A549 (cell line): ENCODE data around the gene CRIP3. TPM values are rescaled to one million over a fixed set of nuclear protein-coding genes. Genes with fewer than 3 reads are reported as not detected.

Source experiments
- ATAC-seq, 2 experiments: fragments of 200-7000 bp in 1 of 2; fragments of >200 bp in 1 of 2; cut with Nextera tagmentation in 1 of 2; cut with Tn5 transposase in 1 of 2; 3 replicates each; pipeline versions ENCODE4 v1.8.0 to v1.9.1; 2018 to 2020; ENCODE audit warnings: mild to moderate bottlenecking in 1 of 2, moderate library complexity in 1 of 2
- CTCF ChIA-PET: fragments of 300-600 bp; sonication (Branson Sonifier 250); formaldehyde crosslinking; extraction: SDS; loops from one replicate; lab custom pipeline; 2021; ENCODE audit warnings: antibody characterized with exemption, inconsistent platforms; lab: Yijun Ruan, JAX
- POLR2A ChIA-PET: fragments of 350-600 bp; formaldehyde crosslinking; extraction: SDS; loops from one replicate; lab custom pipeline; 2021; ENCODE audit warnings: antibody characterized with exemption, inconsistent platforms; lab: Yijun Ruan, JAX
- DNase-seq, 2 experiments: peaks; one replicate each; pipeline versions ENCODE4 v3.0.0 to v3.0.0-alpha.2; 2011 to 2016; ENCODE audit warnings: low read depth in 1 of 2, low spot score in 1 of 2
- FAIRE-seq: peaks from 2 replicates; lab custom pipeline; 2011; peaks lifted over from hg19 to GRCh38; lab: Jason Lieb, UNC
- H3K27ac ChIP-seq, 2 experiments: fragments of >200 bp; sonication (Bioruptor Twin); formaldehyde crosslinking; 3 replicates each; pipeline ENCODE4 v1.5.1; 2016 to 2017
- H3K4me1 ChIP-seq: fragments of >200 bp; sonication (Bioruptor Twin); formaldehyde crosslinking; 3 replicates; pipeline ENCODE4 v1.6.1; 2016
- H3K4me2 ChIP-seq: fragments of >200 bp; sonication (Bioruptor Twin); formaldehyde crosslinking; 3 replicates; pipeline ENCODE4 v1.6.1; 2016
- H3K4me3 ChIP-seq: fragments of >200 bp; sonication (Bioruptor Twin); formaldehyde crosslinking; 3 replicates; pipeline ENCODE4 v1.5.1; 2016
- H3K9me3 ChIP-seq: fragments of >200 bp; sonication (Bioruptor Twin); formaldehyde crosslinking; 3 replicates; pipeline ENCODE4 v1.6.1; 2016
- CHD4 ChIP-seq: fragments of 200-600 bp; sonication (generic); IDR thresholded peaks from 2 replicates; pipeline ENCODE4 v1.6.1; 2016; ENCODE audit warnings: antibody characterized with exemption, mild to moderate bottlenecking, borderline replicate concordance
- EHF ChIP-seq: fragments of 250-450 bp; sonication (Bioruptor Pico); IDR thresholded peaks from 2 replicates; pipeline ENCODE4 v1.5.0; 2020; ENCODE audit warnings: mild to moderate bottlenecking
- FOXS1 ChIP-seq: fragments of 250-450 bp; sonication (Bioruptor Pico); IDR thresholded peaks from 2 replicates; pipeline ENCODE4 v1.5.0; 2020; ENCODE audit warnings: mild to moderate bottlenecking, moderate library complexity
- HEYL ChIP-seq: fragments of 250-450 bp; sonication (Bioruptor Pico); IDR thresholded peaks from 2 replicates; pipeline ENCODE4 v1.8.0; 2021; ENCODE audit warnings: mild to moderate bottlenecking, moderate library complexity
- HOXB13 ChIP-seq: fragments of 250-450 bp; sonication (Bioruptor Pico); IDR thresholded peaks from 2 replicates; pipeline ENCODE4 v1.5.0; 2020; ENCODE audit warnings: low read depth, mild to moderate bottlenecking, moderate library complexity
- KDM1A ChIP-seq: fragments of 200-600 bp; sonication (generic); IDR thresholded peaks from 2 replicates; pipeline ENCODE4 v1.6.1; 2016; ENCODE audit warnings: low read depth, mild to moderate bottlenecking
- KDM5A ChIP-seq: fragments of 200-600 bp; sonication (generic); IDR thresholded peaks from 2 replicates; pipeline ENCODE4 v1.6.1; 2016; ENCODE audit warnings: antibody characterized with exemption, mild to moderate bottlenecking
- MAFK ChIP-seq: fragments of 450-650 bp; IDR thresholded peaks from 2 replicates; pipeline ENCODE4 v1.6.1; 2014; ENCODE audit not compliant: partially characterized antibody
- MYC ChIP-seq: IDR thresholded peaks from 2 replicates; pipeline ENCODE4 v1.6.1; 2012; ENCODE audit warnings: mild to moderate bottlenecking, inconsistent platforms, low read length, improper control_type of control experiment, borderline replicate concordance
- NFE2L2 ChIP-seq: fragments of 150-350 bp; conservative IDR thresholded peaks from 2 replicates; pipeline ENCODE4 v1.6.1; 2014; ENCODE audit warnings: low read length
- NPAS2 ChIP-seq: fragments of 250-450 bp; sonication (Bioruptor Pico); IDR thresholded peaks from 2 replicates; pipeline ENCODE4 v1.8.0; 2022; ENCODE audit warnings: mild to moderate bottlenecking, moderate library complexity, borderline replicate concordance
- NR3C1 ChIP-seq: fragments of >200 bp; sonication (Bioruptor Twin); formaldehyde crosslinking; IDR thresholded peaks from 3 replicates; pipeline ENCODE4 v1.6.1; 2017
- POLR2AphosphoS2 ChIP-seq: conservative IDR thresholded peaks from 2 replicates; pipeline ENCODE4 v1.6.1; 2012; ENCODE audit warnings: low read length, improper control_type of control experiment, inconsistent platforms
- RAD21 ChIP-seq, 2 experiments: fragments of >200 bp in 1 of 2; sonication (Bioruptor Twin) in 1 of 2; formaldehyde crosslinking in 1 of 2; IDR thresholded peaks in 1 of 2; conservative IDR thresholded peaks in 1 of 2; 2 replicates in 1 of 2; 3 replicates in 1 of 2; pipeline ENCODE4 v1.6.1; 2012 to 2018; ENCODE audit warnings: inconsistent platforms in 1 of 2
- RNF2 ChIP-seq: fragments of 200-600 bp; sonication (generic); IDR thresholded peaks from 2 replicates; pipeline ENCODE4 v1.6.1; 2016; ENCODE audit warnings: low read depth, mild to moderate bottlenecking, antibody characterized with exemption, moderate library complexity, borderline replicate concordance
- SMC3 ChIP-seq: fragments of >200 bp; sonication (Bioruptor Twin); formaldehyde crosslinking; IDR thresholded peaks from 3 replicates; pipeline ENCODE4 v1.6.1; 2018; ENCODE audit warnings: inconsistent platforms
- TFCP2L1 ChIP-seq: fragments of 250-450 bp; sonication (Bioruptor Pico); IDR thresholded peaks from 2 replicates; pipeline ENCODE4 v1.5.0; 2021; ENCODE audit warnings: mild to moderate bottlenecking
- TP53 ChIP-seq: fragments of 250-450 bp; sonication (Bioruptor Pico); IDR thresholded peaks from 2 replicates; pipeline ENCODE4 v1.5.0; 2021; ENCODE audit warnings: mild to moderate bottlenecking, moderate library complexity
- WGBS: methylation state at CpG from one replicate; pipeline ENCODE4 v1.1.6; 2017; ENCODE audit errors: missing lambda C conversion rate; 5-methylcytosine and 5-hydroxymethylcytosine counted together
- polyA plus RNA-seq, 4 experiments: library from polyadenylated mRNA; depleted of rRNA in 3 of 4; stranded (reverse); fragments of >200 nt; fragmentation: RNase III in 1 of 4; extraction: RNeasy Plus Mini Kit Qiagen cat#74134 plus additional on column Dnase treatment in 1 of 4; gene quantifications; 2 replicates in 3 of 4; 3 replicates in 1 of 4; pipeline ENCODE4 v1.2.3, GENCODE V29; 2011 to 2017
- TF ChIP-seq, protein P1 (sequence below): IDR thresholded peaks from 2 replicates; pipeline ENCODE4 v1.6.1; 2012; ENCODE audit warnings: low read depth, borderline replicate concordance
- TF ChIP-seq, protein P2 (sequence below): fragments of >200 bp; sonication (Bioruptor Twin); formaldehyde crosslinking; IDR thresholded peaks from 3 replicates; pipeline ENCODE4 v1.5.1; 2016
- TF ChIP-seq, protein P3 (sequence below): fragments of 250-450 bp; sonication (Bioruptor Pico); IDR thresholded peaks from 2 replicates; pipeline ENCODE4 v1.5.0; 2020; ENCODE audit warnings: low read depth, mild to moderate bottlenecking, moderate library complexity
- TF ChIP-seq, protein P4 (sequence below): fragments of 200-600 bp; sonication (generic); IDR thresholded peaks from 2 replicates; pipeline ENCODE4 v1.6.1; 2016; ENCODE audit warnings: antibody characterized with exemption, mild to moderate bottlenecking, moderate library complexity

Gene CRIP3
- polyA plus RNA-seq, 2 of the 4 experiments (the other 2 are of a cell fraction) = 1.3 to 2.8 TPM

DNA sequence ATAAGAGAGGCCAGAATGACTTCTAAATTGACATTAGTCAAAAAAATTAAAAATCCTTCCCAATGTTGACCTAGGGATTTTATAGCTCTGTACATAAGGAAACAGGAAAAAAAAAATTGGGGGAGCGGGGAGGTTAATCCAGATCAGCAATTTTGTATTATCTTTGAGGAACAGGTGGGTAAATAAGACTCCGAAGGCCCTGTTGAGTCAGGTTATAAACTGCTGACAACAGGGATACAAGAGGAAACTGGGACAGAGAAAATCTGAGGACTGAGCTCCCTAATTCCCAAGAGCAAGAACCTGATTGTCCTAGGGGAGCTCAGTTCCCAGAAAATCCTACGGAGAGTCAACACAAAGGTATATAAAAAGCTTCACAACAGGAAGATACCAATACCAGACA lies 26.8 kb upstream of the CRIP3 start:
- Histone ChIP-seq H3K9me3 (no peaks in the 10 kb centered on the region), H3K4me1 (no peaks in the 10 kb centered on the region), H3K4me3 (no peak overlapping the region), H3K27ac (no peak overlapping the region), H3K4me2 (no peak overlapping the region)
- POLR2A ChIA-PET = no interaction called here
- peak; percentile 22 for TF ChIP-seq MAFK
- TF ChIP-seq, protein P1, sequence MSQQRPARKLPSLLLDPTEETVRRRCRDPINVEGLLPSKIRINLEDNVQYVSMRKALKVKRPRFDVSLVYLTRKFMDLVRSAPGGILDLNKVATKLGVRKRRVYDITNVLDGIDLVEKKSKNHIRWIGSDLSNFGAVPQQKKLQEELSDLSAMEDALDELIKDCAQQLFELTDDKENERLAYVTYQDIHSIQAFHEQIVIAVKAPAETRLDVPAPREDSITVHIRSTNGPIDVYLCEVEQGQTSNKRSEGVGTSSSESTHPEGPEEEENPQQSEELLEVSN = no peak
- FAIRE-seq = no peak
- ATAC-seq = no peak
- CTCF ChIA-PET = interaction anchor here (1.0 to 3.6 kb wide), 19 partner anchors 8 to 171 kb away, joined by 3 to 38 read pairs (median 7); partner anchors contain the start of genes CRIP3 and DNPH1
- WGBS = 89% methylated on average over 3 of the region's 3 CpGs
- no peak for DNase-seq

DNA sequence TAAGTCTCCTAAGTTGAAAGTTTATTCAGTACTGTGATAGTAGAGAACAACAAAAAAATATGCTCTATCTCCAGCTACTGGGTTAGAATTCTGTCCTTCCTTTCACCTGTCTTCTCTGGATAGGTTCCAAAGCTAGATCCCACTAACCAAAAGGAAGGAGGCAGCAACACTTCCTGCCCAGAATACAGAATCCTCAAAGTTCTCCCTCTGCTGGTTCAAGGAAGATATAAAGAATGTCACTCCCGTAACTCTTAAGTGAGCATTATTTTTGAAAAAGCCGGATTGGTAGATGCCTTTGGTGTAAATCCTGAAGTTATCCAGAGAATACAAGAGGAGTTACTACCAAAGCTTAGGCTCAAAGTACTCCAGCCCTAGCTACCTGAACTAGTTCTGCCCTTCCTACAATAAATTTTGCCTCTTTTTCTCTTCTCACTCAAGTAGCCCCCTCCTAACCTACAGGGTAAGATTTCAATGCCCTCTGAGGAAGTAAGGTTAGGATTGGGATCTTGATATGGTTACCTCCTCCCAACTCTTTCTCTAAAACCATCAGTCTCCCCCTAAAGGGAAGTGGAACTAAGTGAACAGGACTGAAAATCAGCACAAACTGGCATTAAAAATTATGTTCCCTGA lies 26.0 kb upstream of the CRIP3 start:
- no peaks in the 10 kb centered on the region for H3K4me1 ChIP-seq
- 24% methylated on average over 2 of the region's 2 CpGs for WGBS
- no peak overlapping the region for H3K27ac ChIP-seq
- peak; percentile 81 to 90; a peak in 5 of 6 replicates for ATAC-seq
- ChIA-PET CTCF (interaction anchor here (0.6 to 3.6 kb wide), 27 partner anchors 9 to 390 kb away, joined by 3 to 38 read pairs (median 6); partner anchors contain the start of genes CRIP3 and DNPH1), POLR2A (interaction anchor here (1.3 kb wide), 1 partner anchor 26 kb away, joined by 3 read pairs; the partner anchor contains the start of gene CRIP3)
- no peaks in the 10 kb centered on the region for H3K9me3 ChIP-seq
- no peak overlapping the region for H3K4me3 ChIP-seq
- peak; percentile 25 to 62 for DNase-seq
- TF ChIP-seq RAD21 (conservative IDR thresholded peaks at IDR 0.05 in 1 of 2, IDR thresholded peaks at IDR 0.05 in 1 of 2) (peak; percentile 45 to 54; a peak in 4 of 5 replicates), SMC3 (peak; percentile 75), KDM1A (no peak), TP53 (CRISPR knock-in tag) (no peak)
- TF ChIP-seq, protein P2, sequence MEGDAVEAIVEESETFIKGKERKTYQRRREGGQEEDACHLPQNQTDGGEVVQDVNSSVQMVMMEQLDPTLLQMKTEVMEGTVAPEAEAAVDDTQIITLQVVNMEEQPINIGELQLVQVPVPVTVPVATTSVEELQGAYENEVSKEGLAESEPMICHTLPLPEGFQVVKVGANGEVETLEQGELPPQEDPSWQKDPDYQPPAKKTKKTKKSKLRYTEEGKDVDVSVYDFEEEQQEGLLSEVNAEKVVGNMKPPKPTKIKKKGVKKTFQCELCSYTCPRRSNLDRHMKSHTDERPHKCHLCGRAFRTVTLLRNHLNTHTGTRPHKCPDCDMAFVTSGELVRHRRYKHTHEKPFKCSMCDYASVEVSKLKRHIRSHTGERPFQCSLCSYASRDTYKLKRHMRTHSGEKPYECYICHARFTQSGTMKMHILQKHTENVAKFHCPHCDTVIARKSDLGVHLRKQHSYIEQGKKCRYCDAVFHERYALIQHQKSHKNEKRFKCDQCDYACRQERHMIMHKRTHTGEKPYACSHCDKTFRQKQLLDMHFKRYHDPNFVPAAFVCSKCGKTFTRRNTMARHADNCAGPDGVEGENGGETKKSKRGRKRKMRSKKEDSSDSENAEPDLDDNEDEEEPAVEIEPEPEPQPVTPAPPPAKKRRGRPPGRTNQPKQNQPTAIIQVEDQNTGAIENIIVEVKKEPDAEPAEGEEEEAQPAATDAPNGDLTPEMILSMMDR = peak; percentile 59
- no peak overlapping the region for H3K4me2 ChIP-seq
- no peak for FAIRE-seq

DNA sequence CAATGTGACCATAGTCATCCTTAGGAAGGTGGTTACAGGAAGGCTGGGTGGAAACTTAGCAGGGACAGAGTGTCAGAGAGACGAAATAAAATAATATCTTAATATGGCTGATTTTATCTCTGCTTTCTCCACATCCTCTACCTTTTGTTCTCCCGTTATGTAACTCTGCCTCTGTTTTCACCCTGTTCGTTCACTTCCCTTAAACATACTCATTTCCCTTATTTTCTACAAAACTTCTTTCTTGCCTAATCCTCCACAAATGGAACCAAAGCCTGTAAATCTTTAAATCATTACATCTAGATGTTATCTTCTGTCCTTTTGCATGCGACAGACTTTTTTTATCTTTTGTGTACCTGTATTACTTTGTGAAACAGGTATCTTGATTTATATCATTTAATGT lies 23.3 kb upstream of the CRIP3 start:
- 0 out of 3 replicates have a peak, but pooled peaks cover 3% of the 10 kb centered on the region for H3K4me1 ChIP-seq
- ATAC-seq = no peak
- H3K27ac ChIP-seq = no peak overlapping the region
- no peak overlapping the region for H3K4me2 ChIP-seq
- CTCF ChIA-PET = no interaction called here
- no peak overlapping the region for H3K4me3 ChIP-seq
- no peaks in the 10 kb centered on the region for H3K9me3 ChIP-seq
- FAIRE-seq = no peak
- POLR2A ChIA-PET = no interaction called here
- DNase-seq = no peak
- TF ChIP-seq NR3C1 (no peak), POLR2AphosphoS2 (no peak), MYC (no peak), KDM5A (no peak), TFCP2L1 (CRISPR knock-in tag) (no peak), FOXS1 (CRISPR knock-in tag) (no peak), SMC3 (no peak), NFE2L2 (no peak), TP53 (CRISPR knock-in tag) (no peak), HEYL (CRISPR knock-in tag) (no peak), NPAS2 (CRISPR knock-in tag) (no peak), RNF2 (no peak), CHD4 (no peak), HOXB13 (CRISPR knock-in tag) (no peak), EHF (CRISPR knock-in tag) (no peak)
- TF ChIP-seq, protein P3, sequence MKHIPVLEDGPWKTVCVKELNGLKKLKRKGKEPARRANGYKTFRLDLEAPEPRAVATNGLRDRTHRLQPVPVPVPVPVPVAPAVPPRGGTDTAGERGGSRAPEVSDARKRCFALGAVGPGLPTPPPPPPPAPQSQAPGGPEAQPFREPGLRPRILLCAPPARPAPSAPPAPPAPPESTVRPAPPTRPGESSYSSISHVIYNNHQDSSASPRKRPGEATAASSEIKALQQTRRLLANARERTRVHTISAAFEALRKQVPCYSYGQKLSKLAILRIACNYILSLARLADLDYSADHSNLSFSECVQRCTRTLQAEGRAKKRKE (CRISPR knock-in tag) = no peak
- TF ChIP-seq, protein P4, sequence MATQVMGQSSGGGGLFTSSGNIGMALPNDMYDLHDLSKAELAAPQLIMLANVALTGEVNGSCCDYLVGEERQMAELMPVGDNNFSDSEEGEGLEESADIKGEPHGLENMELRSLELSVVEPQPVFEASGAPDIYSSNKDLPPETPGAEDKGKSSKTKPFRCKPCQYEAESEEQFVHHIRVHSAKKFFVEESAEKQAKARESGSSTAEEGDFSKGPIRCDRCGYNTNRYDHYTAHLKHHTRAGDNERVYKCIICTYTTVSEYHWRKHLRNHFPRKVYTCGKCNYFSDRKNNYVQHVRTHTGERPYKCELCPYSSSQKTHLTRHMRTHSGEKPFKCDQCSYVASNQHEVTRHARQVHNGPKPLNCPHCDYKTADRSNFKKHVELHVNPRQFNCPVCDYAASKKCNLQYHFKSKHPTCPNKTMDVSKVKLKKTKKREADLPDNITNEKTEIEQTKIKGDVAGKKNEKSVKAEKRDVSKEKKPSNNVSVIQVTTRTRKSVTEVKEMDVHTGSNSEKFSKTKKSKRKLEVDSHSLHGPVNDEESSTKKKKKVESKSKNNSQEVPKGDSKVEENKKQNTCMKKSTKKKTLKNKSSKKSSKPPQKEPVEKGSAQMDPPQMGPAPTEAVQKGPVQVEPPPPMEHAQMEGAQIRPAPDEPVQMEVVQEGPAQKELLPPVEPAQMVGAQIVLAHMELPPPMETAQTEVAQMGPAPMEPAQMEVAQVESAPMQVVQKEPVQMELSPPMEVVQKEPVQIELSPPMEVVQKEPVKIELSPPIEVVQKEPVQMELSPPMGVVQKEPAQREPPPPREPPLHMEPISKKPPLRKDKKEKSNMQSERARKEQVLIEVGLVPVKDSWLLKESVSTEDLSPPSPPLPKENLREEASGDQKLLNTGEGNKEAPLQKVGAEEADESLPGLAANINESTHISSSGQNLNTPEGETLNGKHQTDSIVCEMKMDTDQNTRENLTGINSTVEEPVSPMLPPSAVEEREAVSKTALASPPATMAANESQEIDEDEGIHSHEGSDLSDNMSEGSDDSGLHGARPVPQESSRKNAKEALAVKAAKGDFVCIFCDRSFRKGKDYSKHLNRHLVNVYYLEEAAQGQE = no peak
- TF ChIP-seq, all 56 proteins: peak for 0
- WGBS = 56% methylated on average over 4 of the region's 4 CpGs
